Measurements from ENCODE around the gene PAQR7. TPM values are rescaled to one million over a fixed set of nuclear protein-coding genes. Genes with fewer than 3 reads are reported as not detected.

Gene PAQR7
- total RNA-seq, 3 donors from 2014 or later (not counting 1 experiment from before 2014, with no cell fraction given), result 2.9 to 3.6 (median 3.0) TPM

DNA sequence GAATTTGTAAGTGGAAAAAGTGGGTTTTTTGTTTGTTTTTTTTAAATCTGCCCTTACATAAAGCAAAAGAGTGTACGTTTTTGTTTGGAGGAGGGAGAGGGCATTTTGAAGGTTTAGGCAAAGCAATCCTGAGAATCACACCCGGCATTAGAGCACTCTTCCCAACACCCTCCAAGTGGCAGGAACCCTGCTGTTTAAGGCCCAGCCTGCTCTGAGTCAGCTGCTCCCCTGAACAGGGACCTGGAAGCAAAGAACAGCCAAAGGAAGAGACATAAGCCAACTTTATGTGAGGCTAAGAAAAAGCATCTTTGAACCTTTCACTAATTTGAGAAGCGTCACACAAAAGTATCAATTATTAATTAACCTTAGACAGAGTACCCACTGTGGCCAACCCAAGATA lies 38.8 kb downstream of the PAQR7 start:
- Histone ChIP-seq H3K9me3 (ENCODE audit: control insufficient read depth, insufficient read depth, low read length) (no peaks in the 10 kb centered on the region), H3K4me3 (ENCODE audit: low read length) (no peak overlapping the region), H3K36me3 (ENCODE audit: control insufficient read depth, insufficient read depth, low read length) (peaks cover 23% of the 10 kb centered on the region), H3K4me1 (ENCODE audit: control insufficient read depth, insufficient read depth, low read length) (no peaks in the 10 kb centered on the region), H3K27me3 (ENCODE audit: control insufficient read depth, insufficient read depth, low read length) (no peaks in the 10 kb centered on the region), H3K27ac (ENCODE audit: low read length) (no peak overlapping the region)
- Mint-ChIP-seq H3K4me3 (no peak overlapping the region), H3K27me3 (ENCODE audit: low read depth in 2 of 2) (no peaks in the 10 kb centered on the region), H3K9me3 (no peaks in the 10 kb centered on the region), H3K27ac (no peak overlapping the region), H3K4me1 (no peaks in the 10 kb centered on the region), H3K36me3 (no peaks in the 10 kb centered on the region)
- ATAC-seq (no peak), DNase-seq (no peak)
- TF ChIP-seq, protein P1, sequence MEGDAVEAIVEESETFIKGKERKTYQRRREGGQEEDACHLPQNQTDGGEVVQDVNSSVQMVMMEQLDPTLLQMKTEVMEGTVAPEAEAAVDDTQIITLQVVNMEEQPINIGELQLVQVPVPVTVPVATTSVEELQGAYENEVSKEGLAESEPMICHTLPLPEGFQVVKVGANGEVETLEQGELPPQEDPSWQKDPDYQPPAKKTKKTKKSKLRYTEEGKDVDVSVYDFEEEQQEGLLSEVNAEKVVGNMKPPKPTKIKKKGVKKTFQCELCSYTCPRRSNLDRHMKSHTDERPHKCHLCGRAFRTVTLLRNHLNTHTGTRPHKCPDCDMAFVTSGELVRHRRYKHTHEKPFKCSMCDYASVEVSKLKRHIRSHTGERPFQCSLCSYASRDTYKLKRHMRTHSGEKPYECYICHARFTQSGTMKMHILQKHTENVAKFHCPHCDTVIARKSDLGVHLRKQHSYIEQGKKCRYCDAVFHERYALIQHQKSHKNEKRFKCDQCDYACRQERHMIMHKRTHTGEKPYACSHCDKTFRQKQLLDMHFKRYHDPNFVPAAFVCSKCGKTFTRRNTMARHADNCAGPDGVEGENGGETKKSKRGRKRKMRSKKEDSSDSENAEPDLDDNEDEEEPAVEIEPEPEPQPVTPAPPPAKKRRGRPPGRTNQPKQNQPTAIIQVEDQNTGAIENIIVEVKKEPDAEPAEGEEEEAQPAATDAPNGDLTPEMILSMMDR (IDR thresholded peaks at IDR 0.05), result no peak
- WGBS (ENCODE audit: insufficient coverage), result 100% methylated on average over 2 of the region's 3 CpGs
- intact Hi-C loops (cut with micrococcal nuclease), result no loop called here

DNA sequence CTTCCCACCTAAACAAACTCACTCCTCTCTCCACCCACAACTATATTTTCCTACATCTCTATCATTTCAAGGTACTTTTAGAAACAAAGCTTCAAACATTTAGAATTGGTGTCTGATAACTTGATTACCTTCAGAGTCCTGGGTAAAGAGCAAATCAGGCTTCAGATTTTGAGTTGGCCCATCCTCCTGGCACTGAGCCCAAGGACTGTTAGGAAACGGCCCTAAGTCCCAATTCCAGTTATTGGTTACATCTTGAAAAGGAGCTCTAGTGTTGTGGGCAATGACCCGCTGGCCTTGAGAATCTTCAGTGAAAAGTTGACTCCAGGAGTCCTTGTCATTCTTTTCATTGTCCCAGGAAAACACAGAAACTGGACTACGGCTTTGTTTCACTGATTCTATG lies 40.6 kb downstream of the PAQR7 start:
- H3K27ac Mint-ChIP-seq, result no peak overlapping the region
- no peak overlapping the region for H3K4me3 Mint-ChIP-seq
- H3K27me3 ChIP-seq (ENCODE audit: control insufficient read depth, insufficient read depth, low read length), result no peaks in the 10 kb centered on the region
- H3K4me1 Mint-ChIP-seq, result peaks cover 0 to 5% of the 10 kb centered on the region in 2 donors
- H3K36me3 Mint-ChIP-seq, result peaks cover 8% of the 10 kb centered on the region
- no peak overlapping the region for H3K27ac ChIP-seq (ENCODE audit: low read length)
- peaks cover 41% of the 10 kb centered on the region for H3K36me3 ChIP-seq (ENCODE audit: control insufficient read depth, insufficient read depth, low read length)
- no peaks in the 10 kb centered on the region for H3K9me3 ChIP-seq (ENCODE audit: control insufficient read depth, insufficient read depth, low read length)
- 92% methylated on average over 3 of the region's 3 CpGs for WGBS (ENCODE audit: insufficient coverage)
- no peaks in the 10 kb centered on the region for H3K9me3 Mint-ChIP-seq
- no peak for DNase-seq
- no peak for ATAC-seq
- H3K27me3 Mint-ChIP-seq (ENCODE audit: low read depth in 2 of 2), result no peaks in the 10 kb centered on the region
- TF ChIP-seq, protein P1 (IDR thresholded peaks at IDR 0.05), result no peak
- no peaks in the 10 kb centered on the region for H3K4me1 ChIP-seq (ENCODE audit: control insufficient read depth, insufficient read depth, low read length)
- no peak overlapping the region for H3K4me3 ChIP-seq (ENCODE audit: low read length)
- intact Hi-C loops (cut with micrococcal nuclease), result no loop called here

DNA sequence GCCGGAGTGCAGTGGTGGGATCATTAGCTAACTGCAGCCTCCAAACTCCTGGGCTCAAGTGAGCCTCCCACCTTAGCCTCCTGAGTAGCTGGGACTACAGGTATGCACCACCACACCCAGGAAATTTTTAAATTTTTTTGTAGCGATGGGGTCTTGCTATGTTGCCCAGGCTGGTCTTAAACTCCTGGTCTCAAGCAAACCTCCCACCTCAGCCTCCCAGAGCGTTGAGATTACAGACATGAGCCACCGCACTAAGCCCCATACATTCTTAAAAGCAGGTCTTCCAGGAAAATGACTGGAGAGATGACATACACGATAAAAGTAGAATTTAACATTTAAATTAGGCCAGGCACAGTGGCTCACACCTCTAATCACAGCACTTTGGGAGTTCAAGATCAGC lies 42.4 kb downstream of the PAQR7 start:
- Mint-ChIP-seq H3K27me3 (ENCODE audit: low read depth in 2 of 2) (no peaks in the 10 kb centered on the region), H3K9me3 (no peaks in the 10 kb centered on the region), H3K36me3 (peaks cover 14% of the 10 kb centered on the region), H3K4me3 (no peak overlapping the region), H3K27ac (no peak overlapping the region), H3K4me1 (peaks cover 0 to 5% of the 10 kb centered on the region in 2 donors)
- TF ChIP-seq, protein P1 (IDR thresholded peaks at IDR 0.05), result no peak
- ATAC-seq, result no peak
- Histone ChIP-seq H3K27ac (ENCODE audit: low read length) (no peak overlapping the region), H3K4me1 (ENCODE audit: control insufficient read depth, insufficient read depth, low read length) (no peaks in the 10 kb centered on the region), H3K9me3 (ENCODE audit: control insufficient read depth, insufficient read depth, low read length) (no peaks in the 10 kb centered on the region), H3K36me3 (ENCODE audit: control insufficient read depth, insufficient read depth, low read length) (peaks cover 56% of the 10 kb centered on the region), H3K27me3 (ENCODE audit: control insufficient read depth, insufficient read depth, low read length) (no peaks in the 10 kb centered on the region), H3K4me3 (ENCODE audit: low read length) (no peak overlapping the region)
- 98% methylated on average over 5 of the region's 5 CpGs for WGBS (ENCODE audit: insufficient coverage)
- intact Hi-C loops (cut with micrococcal nuclease), result no loop called here
- no peak for DNase-seq

DNA sequence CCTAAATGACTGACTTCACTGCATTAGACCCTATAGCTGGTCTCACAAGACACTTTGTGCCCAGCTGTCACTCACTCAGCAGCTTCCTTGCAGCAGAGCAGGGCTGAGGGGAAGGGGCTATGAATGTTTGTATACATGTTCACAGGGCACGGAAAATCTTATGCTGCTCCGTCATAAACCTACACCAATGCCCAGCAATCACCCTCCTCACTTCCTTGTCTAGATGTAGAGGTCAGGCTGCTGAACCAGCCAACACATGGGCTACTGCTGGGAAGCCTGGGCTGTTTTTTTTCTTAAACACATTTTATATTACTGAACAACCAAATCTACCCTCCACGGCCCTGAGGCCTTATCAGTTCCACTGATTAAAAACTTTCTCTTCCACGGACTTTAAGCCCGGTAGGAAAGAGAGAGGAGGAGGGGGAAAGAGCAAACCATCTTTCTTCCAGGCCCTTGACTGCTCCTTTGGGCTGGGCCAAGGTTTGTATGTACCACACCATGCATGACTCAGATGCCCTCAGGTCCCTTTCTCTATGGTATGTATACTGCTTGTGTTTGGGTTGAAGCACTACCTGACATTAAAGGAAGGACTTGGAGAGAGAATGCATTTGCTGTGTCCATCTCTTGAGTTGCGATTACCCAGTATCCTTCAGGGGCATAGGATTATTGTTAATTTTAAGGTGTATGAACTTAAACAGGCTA lies 43.0 kb downstream of the PAQR7 start:
- Histone ChIP-seq H3K4me3 (ENCODE audit: low read length) (no peak overlapping the region), H3K9me3 (ENCODE audit: control insufficient read depth, insufficient read depth, low read length) (no peaks in the 10 kb centered on the region), H3K27ac (ENCODE audit: low read length) (no peak overlapping the region), H3K4me1 (ENCODE audit: control insufficient read depth, insufficient read depth, low read length) (no peaks in the 10 kb centered on the region), H3K36me3 (ENCODE audit: control insufficient read depth, insufficient read depth, low read length) (peaks cover 61% of the 10 kb centered on the region), H3K27me3 (ENCODE audit: control insufficient read depth, insufficient read depth, low read length) (no peaks in the 10 kb centered on the region)
- Mint-ChIP-seq H3K27ac (no peak overlapping the region), H3K36me3 (peaks cover 14% of the 10 kb centered on the region), H3K4me1 (peaks cover 0 to 5% of the 10 kb centered on the region in 2 donors), H3K9me3 (no peaks in the 10 kb centered on the region), H3K4me3 (no peak overlapping the region), H3K27me3 (ENCODE audit: low read depth in 2 of 2) (no peaks in the 10 kb centered on the region)
- ATAC-seq, result no peak
- DNase-seq, result no peak
- intact Hi-C loops (cut with micrococcal nuclease), result no loop called here
- TF ChIP-seq, protein P1 (IDR thresholded peaks at IDR 0.05), result no peak
- WGBS (ENCODE audit: insufficient coverage), result 98% methylated on average over 5 of the region's 6 CpGs
